ENCODE data around the gene SLC22A16.

- no peak for TF ChIP-seq SP4 (IDR thresholded peaks at IDR 0.05; ENCODE audit: low read length)
- no peak for TF ChIP-seq PHF8 (conservative IDR thresholded peaks at IDR 0.05; ENCODE audit: low read depth, low read length)
- TF ChIP-seq SP1 (IDR thresholded peaks at IDR 0.05; ENCODE audit: low read depth, low read length) = no peak
- TF ChIP-seq CTCF (IDR thresholded peaks at IDR 0.05; ENCODE audit: control extremely low read depth in 1 of 3, insufficient read depth in 1 of 3, low read depth in 1 of 3, low read length in 3 of 3) = no peak
- no peak for TF ChIP-seq ATF2 (IDR thresholded peaks at IDR 0.05; ENCODE audit: low read length)
- no peak for TF ChIP-seq TEAD4 (IDR thresholded peaks at IDR 0.05; ENCODE audit: low read depth, low read length)
- TF ChIP-seq CBX8 (IDR thresholded peaks at IDR 0.05; ENCODE audit: borderline replicate concordance, low read depth, low read length) = no peak
- no peak for TF ChIP-seq CEBPB (IDR thresholded peaks at IDR 0.05; ENCODE audit: low read depth, low read length)
- no peak for TF ChIP-seq CHD1 (IDR thresholded peaks at IDR 0.05; ENCODE audit: low read depth, low read length)
- no peak for TF ChIP-seq EGR1 (IDR thresholded peaks at IDR 0.05; ENCODE audit: borderline replicate concordance, low read depth, low read length)
- TF ChIP-seq POLR2A (IDR thresholded peaks at IDR 0.05; ENCODE audit: control extremely low read depth in 1 of 2, low read depth in 2 of 2, low read length in 2 of 2) = no peak
Observed at GRCh38 chr6:110514818-110515217, 38.4 kb upstream of the SLC22A16 start.
